H9 (cell line): ENCODE results near the gene ATXN3L. TPM values are rescaled to one million over a fixed set of nuclear protein-coding genes. Genes with fewer than 3 reads are reported as not detected.

Experiments
- DNase-seq: peaks from one replicate; pipeline ENCODE4 v3.0.0-alpha.2; 2017
- H2AFZ ChIP-seq: one replicate; pipeline ENCODE4 v1.6.1; 2013; ENCODE audit warnings: mild to moderate bottlenecking, low read length, control low read depth, moderate library complexity
- H2AK5ac ChIP-seq: 2 replicates; pipeline ENCODE4 v1.6.1; 2013; ENCODE audit warnings: low read length, control low read depth, mixed read lengths; ENCODE audit not compliant: insufficient read length
- H2BK120ac ChIP-seq: one replicate; pipeline ENCODE4 v1.6.1; 2013; ENCODE audit warnings: low read depth, mild to moderate bottlenecking, low read length, control low read depth, inconsistent platforms; ENCODE audit not compliant: poor library complexity, severe bottlenecking
- H2BK12ac ChIP-seq: 2 replicates; pipeline ENCODE4 v1.6.1; 2013; ENCODE audit warnings: low read length, control low read depth, mixed read lengths, low read depth; ENCODE audit not compliant: insufficient read length
- H2BK15ac ChIP-seq: 2 replicates; pipeline ENCODE4 v1.6.1; 2013; ENCODE audit warnings: low read depth, low read length, control low read depth
- H2BK20ac ChIP-seq: one replicate; pipeline ENCODE4 v1.6.1; 2013; ENCODE audit warnings: low read depth, mild to moderate bottlenecking, low read length, control low read depth, inconsistent platforms; ENCODE audit not compliant: poor library complexity, severe bottlenecking
- H2BK5ac ChIP-seq: 2 replicates; pipeline ENCODE4 v1.6.1; 2013; ENCODE audit warnings: low read length, control low read depth, mixed read lengths; ENCODE audit not compliant: insufficient read length
- H3K14ac ChIP-seq: 2 replicates; pipeline ENCODE4 v1.6.1; 2013; ENCODE audit warnings: low read length, control low read depth; ENCODE audit not compliant: insufficient read depth
- H3K18ac ChIP-seq: 2 replicates; pipeline ENCODE4 v1.6.1; 2013; ENCODE audit warnings: low read depth, mild to moderate bottlenecking, mixed read lengths, low read length, control low read depth; ENCODE audit not compliant: insufficient read length
- H3K23ac ChIP-seq: 2 replicates; pipeline ENCODE4 v1.6.1; 2013; ENCODE audit warnings: low read length, control low read depth, mixed read lengths, low read depth; ENCODE audit not compliant: insufficient read length
- H3K23me2 ChIP-seq: 2 replicates; pipeline ENCODE4 v1.6.1; 2013; ENCODE audit warnings: low read depth, mild to moderate bottlenecking, mixed read lengths, low read length, control low read depth; ENCODE audit not compliant: insufficient read length, poor library complexity, severe bottlenecking
- H3K27ac ChIP-seq: 2 replicates; pipeline ENCODE4 v1.5.1; 2013; ENCODE audit warnings: low read length, control low read depth, mixed read lengths, low read depth; ENCODE audit not compliant: insufficient read length
- H3K27me3 ChIP-seq: 2 replicates; pipeline ENCODE4 v1.6.1; 2013; ENCODE audit warnings: low read length, control low read depth, inconsistent platforms; ENCODE audit not compliant: insufficient read depth
- H3K4ac ChIP-seq: 2 replicates; pipeline ENCODE4 v1.6.1; 2013; ENCODE audit warnings: low read depth, mild to moderate bottlenecking, control low read depth, inconsistent platforms, low read length, moderate library complexity
- H3K4me1 ChIP-seq: 2 replicates; pipeline ENCODE4 v1.6.1; 2013; ENCODE audit warnings: low read length, control low read depth, inconsistent platforms; ENCODE audit not compliant: insufficient read depth
- H3K4me2 ChIP-seq: 2 replicates; pipeline ENCODE4 v1.6.1; 2013; ENCODE audit warnings: low read length, control low read depth, mixed read lengths; ENCODE audit not compliant: insufficient read length, insufficient read depth
- H3K56ac ChIP-seq: 2 replicates; pipeline ENCODE4 v1.6.1; 2013; ENCODE audit warnings: low read depth, mild to moderate bottlenecking, mixed read lengths, low read length, control low read depth; ENCODE audit not compliant: insufficient read length
- H3K79me1 ChIP-seq: 2 replicates; pipeline ENCODE4 v1.6.1; 2013; ENCODE audit warnings: low read depth, mild to moderate bottlenecking, moderate library complexity, low read length, control low read depth, inconsistent platforms; ENCODE audit not compliant: insufficient read depth, poor library complexity, severe bottlenecking
- H3K79me2 ChIP-seq: 2 replicates; pipeline ENCODE4 v1.6.1; 2013; ENCODE audit warnings: low read length, control low read depth, inconsistent platforms; ENCODE audit not compliant: insufficient read depth
- H3K9ac ChIP-seq: 2 replicates; pipeline ENCODE4 v1.6.1; 2013; ENCODE audit warnings: low read length, control low read depth, mixed read lengths; ENCODE audit not compliant: insufficient read length; ENCODE audit errors: extremely low read depth
- H3K9me3 ChIP-seq: one replicate; pipeline ENCODE4 v1.6.1; 2013; ENCODE audit warnings: low read depth, low read length, inconsistent platforms; ENCODE audit not compliant: control insufficient read depth
- H3T11ph ChIP-seq: one replicate; pipeline ENCODE4 v1.6.1; 2013; ENCODE audit warnings: mild to moderate bottlenecking, low read length, control low read depth, inconsistent platforms
- H4K20me1 ChIP-seq: one replicate; pipeline ENCODE4 v1.6.1; 2013; ENCODE audit not compliant: control insufficient read depth, insufficient read length, insufficient read depth
- H4K5ac ChIP-seq: 2 replicates; pipeline ENCODE4 v1.6.1; 2013; ENCODE audit warnings: low read depth, mild to moderate bottlenecking, mixed read lengths, low read length, control low read depth; ENCODE audit not compliant: insufficient read length
- H4K8ac ChIP-seq: replicated peaks from 2 replicates; pipeline ENCODE4 v1.6.1; 2013; ENCODE audit warnings: low read length, control low read depth, mixed read lengths, low read depth; ENCODE audit not compliant: insufficient read length
- H4K91ac ChIP-seq: 2 replicates; pipeline ENCODE4 v1.6.1; 2013; ENCODE audit warnings: low read depth, mild to moderate bottlenecking, moderate library complexity, mixed read lengths, low read length, control low read depth; ENCODE audit not compliant: insufficient read length
- H3K27ac Mint-ChIP-seq, 3 experiments: 2 replicates in 2 of 3; 3 replicates in 1 of 3; pipeline ENCODE4 v1.8.0; 2020 to 2021; ENCODE audit warnings: mixed read lengths in 3 of 3, mild to moderate bottlenecking in 1 of 3, moderate library complexity in 1 of 3
- H3K27me3 Mint-ChIP-seq: 2 replicates; pipeline ENCODE4 v1.8.0; 2021; ENCODE audit warnings: low read depth, mild to moderate bottlenecking, moderate library complexity, mixed read lengths
- H3K36me3 Mint-ChIP-seq, 3 experiments: 2 replicates in 2 of 3; 3 replicates in 1 of 3; pipeline ENCODE4 v1.8.0; 2020 to 2021; ENCODE audit warnings: low read depth in 3 of 3, mixed read lengths in 3 of 3; ENCODE audit not compliant: insufficient read depth in 1 of 3
- H3K4me1 Mint-ChIP-seq, 2 experiments: 2 replicates each; pipeline ENCODE4 v1.8.0; 2020; ENCODE audit warnings: mixed read lengths in 2 of 2
- H3K4me3 Mint-ChIP-seq, 2 experiments: 2 replicates in 1 of 2; 3 replicates in 1 of 2; pipeline ENCODE4 v1.8.0; 2020 to 2021; ENCODE audit warnings: mild to moderate bottlenecking in 2 of 2, mixed read lengths in 2 of 2, moderate library complexity in 1 of 2
- H3K9me3 Mint-ChIP-seq, 2 experiments: 2 replicates in 1 of 2; 3 replicates in 1 of 2; pipeline ENCODE4 v1.8.0; 2020; ENCODE audit warnings: mild to moderate bottlenecking in 2 of 2, mixed read lengths in 2 of 2, moderate library complexity in 1 of 2
- CTCF ChIP-seq: fragments of 200-600 bp; sonication (generic); conservative IDR thresholded peaks from 3 replicates; pipeline ENCODE4 v1.8.0; 2021; ENCODE audit warnings: antibody characterized with exemption, mild to moderate bottlenecking
- WGBS: extraction: QIAGEN DNeasy Blood & Tissue Kit; methylation state at CpG from one replicate; pipeline ENCODE4 v1.1.7; 2013; ENCODE audit warnings: missing lambda C conversion rate, low lambda C conversion rate, mixed read lengths; ENCODE audit not compliant: insufficient read length; ENCODE audit errors: extremely low coverage; 5-methylcytosine and 5-hydroxymethylcytosine counted together
- total RNA-seq: library from RNA; stranded (reverse); gene quantifications from 2 replicates; pipeline ENCODE4 v1.2.1, GENCODE V29; 2021

Gene ATXN3L
- total RNA-seq, 1 experiment from 2014 or later, result not detected

- no peaks in the 10 kb centered on the region for H3K79me2 ChIP-seq
- WGBS, result no CpG with 5 or more reads among the region's 2 CpGs
- no peak overlapping the region for H3K4ac ChIP-seq
- no peak overlapping the region for H2AK5ac ChIP-seq
- Mint-ChIP-seq H3K36me3 (peaks cover 3 to 6% (median 5%) of the 10 kb centered on the region in 3 experiments; a peak in 4 of 7 replicates), H3K27me3 (no peaks in the 10 kb centered on the region; the same call in 1 of the 2 replicates), H3K27ac (no peak overlapping the region), H3K9me3 (peaks cover 62% of the 10 kb centered on the region in 2 experiments), H3K4me3 (no peak overlapping the region), H3K4me1 (peaks cover 5 to 7% of the 10 kb centered on the region in 2 experiments; a peak in 3 of 4 replicates)
- H3T11ph ChIP-seq, result no peak overlapping the region
- no peak overlapping the region for H2BK15ac ChIP-seq
- H3K79me1 ChIP-seq, result no peaks in the 10 kb centered on the region
- no peaks in the 10 kb centered on the region for H3K27me3 ChIP-seq
- no peak overlapping the region for H3K9ac ChIP-seq
- H4K8ac ChIP-seq, result no peak overlapping the region
- no peak for DNase-seq
- H4K20me1 ChIP-seq, result no peaks in the 10 kb centered on the region
- no peaks in the 10 kb centered on the region for H3K4me1 ChIP-seq
- no peak overlapping the region for H2BK5ac ChIP-seq
- H3K23ac ChIP-seq, result no peak overlapping the region
- H2AFZ ChIP-seq, result no peak overlapping the region
- no peak overlapping the region for H3K27ac ChIP-seq
- H2BK12ac ChIP-seq, result no peak overlapping the region
- no peak overlapping the region for H3K14ac ChIP-seq
- H3K9me3 ChIP-seq, result no peaks in the 10 kb centered on the region
- H3K18ac ChIP-seq, result no peak overlapping the region
- no peak for TF ChIP-seq CTCF
- no peak overlapping the region for H4K5ac ChIP-seq
- H3K23me2 ChIP-seq, result no peaks in the 10 kb centered on the region
- no peak overlapping the region for H2BK120ac ChIP-seq
- H3K4me2 ChIP-seq, result no peak overlapping the region
- H2BK20ac ChIP-seq, result no peak overlapping the region
- no peak overlapping the region for H4K91ac ChIP-seq
- no peak overlapping the region for H3K56ac ChIP-seq
Observed at GRCh38 chrX:13305108-13305507, 14.7 kb downstream of the ATXN3L start.
